ENCODE measurements around the gene RNASE13.
A peak's percentile ranks its signal among the peaks of the same experiment; 100 is the strongest.

RNASE13 gene

DNA sequence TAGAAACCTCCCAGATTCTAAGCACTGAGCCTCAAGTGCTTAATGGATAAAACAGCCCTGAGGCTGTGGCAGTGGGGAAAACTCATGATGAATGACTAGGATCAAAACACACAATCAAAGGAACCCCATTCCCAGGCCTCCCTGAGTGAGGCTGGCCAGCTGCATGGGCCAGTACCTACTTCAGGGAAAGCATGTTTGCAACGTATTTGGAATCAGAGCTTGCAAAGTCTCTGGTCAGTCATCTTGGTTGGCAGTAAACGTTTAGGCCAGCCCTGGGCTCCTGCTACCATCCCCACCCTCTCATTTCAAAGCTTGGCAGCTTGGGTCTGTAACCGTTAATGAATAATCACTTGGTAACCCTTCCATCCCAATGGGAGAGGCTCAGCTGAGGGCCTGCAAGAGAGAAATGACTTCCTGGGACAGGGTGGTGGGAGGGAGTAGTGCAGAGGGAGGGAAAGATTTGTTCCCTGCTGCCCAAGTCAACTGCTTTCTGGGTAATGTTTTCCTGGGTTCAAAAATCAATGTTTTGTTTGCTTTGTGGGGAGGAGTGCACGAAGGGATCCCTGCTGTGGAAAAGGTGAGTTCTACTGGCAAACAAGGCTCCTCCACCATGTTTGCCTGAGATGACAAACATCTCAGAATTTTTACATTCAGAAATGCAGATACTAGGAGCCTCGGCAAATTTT, 21.0 kb upstream of the RNASE13 start:
- TF ChIP-seq, protein P1, sequence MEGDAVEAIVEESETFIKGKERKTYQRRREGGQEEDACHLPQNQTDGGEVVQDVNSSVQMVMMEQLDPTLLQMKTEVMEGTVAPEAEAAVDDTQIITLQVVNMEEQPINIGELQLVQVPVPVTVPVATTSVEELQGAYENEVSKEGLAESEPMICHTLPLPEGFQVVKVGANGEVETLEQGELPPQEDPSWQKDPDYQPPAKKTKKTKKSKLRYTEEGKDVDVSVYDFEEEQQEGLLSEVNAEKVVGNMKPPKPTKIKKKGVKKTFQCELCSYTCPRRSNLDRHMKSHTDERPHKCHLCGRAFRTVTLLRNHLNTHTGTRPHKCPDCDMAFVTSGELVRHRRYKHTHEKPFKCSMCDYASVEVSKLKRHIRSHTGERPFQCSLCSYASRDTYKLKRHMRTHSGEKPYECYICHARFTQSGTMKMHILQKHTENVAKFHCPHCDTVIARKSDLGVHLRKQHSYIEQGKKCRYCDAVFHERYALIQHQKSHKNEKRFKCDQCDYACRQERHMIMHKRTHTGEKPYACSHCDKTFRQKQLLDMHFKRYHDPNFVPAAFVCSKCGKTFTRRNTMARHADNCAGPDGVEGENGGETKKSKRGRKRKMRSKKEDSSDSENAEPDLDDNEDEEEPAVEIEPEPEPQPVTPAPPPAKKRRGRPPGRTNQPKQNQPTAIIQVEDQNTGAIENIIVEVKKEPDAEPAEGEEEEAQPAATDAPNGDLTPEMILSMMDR (conservative IDR thresholded peaks at IDR 0.05; ENCODE audit: low read length), result no peak
- DNase-seq (ENCODE audit: low read depth), result no peak
- no peak overlapping the region for H3K4me3 ChIP-seq (ENCODE audit: low read length)

DNA sequence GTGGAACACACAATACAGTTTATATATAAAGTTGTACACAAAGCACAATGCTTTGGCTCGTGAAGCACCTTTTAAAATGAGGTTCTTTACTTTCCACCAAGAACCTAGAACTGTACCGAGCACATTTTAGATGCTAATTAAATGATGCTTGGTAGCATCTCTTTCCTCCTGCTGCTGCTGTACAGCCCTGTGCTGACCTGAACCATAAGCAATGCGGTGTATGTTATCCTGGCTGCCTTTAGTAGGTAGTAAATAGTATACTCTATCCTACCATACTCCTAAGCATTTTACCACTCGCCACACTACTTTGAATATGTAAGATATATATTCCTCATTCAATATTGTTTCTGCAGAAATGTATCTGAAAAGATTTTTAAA, 20.1 kb upstream of the RNASE13 start:
- TF ChIP-seq, protein P1 (conservative IDR thresholded peaks at IDR 0.05; ENCODE audit: low read length), result no peak
- DNase-seq (ENCODE audit: low read depth), result no peak
- no peak overlapping the region for H3K4me3 ChIP-seq (ENCODE audit: low read length)

DNA sequence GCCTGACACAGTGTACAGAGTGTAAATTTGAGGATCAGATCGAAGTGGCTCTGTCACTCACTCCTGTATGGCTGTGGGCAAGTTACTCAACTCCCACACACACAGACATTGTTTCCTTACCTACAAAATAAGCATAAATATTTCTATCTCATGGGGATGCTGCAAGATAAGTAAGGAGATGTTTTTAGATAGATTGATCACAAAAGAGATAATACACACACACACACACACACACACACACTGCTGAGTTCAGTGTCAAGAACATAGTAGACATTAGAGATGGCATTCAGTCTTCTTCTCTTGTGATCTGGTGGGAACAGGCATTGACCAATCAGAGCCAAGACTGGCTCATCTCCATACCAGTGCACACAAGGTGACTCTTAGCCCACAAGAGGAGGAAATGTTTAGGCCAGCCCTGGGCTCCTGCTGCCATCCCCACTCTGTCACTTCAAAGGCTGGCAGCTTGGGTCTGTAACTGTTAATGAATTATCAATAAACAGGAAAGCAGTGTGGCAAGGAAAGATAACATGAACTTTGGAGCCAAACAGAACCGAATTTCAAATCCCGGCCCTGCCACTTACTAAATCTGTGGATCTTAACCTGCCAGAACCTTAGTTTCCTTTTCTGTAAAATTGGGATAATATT, 19.6 kb upstream of the RNASE13 start:
- no peak for DNase-seq (ENCODE audit: low read depth)
- H3K4me3 ChIP-seq (ENCODE audit: low read length), result no peak overlapping the region
- TF ChIP-seq, protein P1 (conservative IDR thresholded peaks at IDR 0.05; ENCODE audit: low read length), result no peak

DNA sequence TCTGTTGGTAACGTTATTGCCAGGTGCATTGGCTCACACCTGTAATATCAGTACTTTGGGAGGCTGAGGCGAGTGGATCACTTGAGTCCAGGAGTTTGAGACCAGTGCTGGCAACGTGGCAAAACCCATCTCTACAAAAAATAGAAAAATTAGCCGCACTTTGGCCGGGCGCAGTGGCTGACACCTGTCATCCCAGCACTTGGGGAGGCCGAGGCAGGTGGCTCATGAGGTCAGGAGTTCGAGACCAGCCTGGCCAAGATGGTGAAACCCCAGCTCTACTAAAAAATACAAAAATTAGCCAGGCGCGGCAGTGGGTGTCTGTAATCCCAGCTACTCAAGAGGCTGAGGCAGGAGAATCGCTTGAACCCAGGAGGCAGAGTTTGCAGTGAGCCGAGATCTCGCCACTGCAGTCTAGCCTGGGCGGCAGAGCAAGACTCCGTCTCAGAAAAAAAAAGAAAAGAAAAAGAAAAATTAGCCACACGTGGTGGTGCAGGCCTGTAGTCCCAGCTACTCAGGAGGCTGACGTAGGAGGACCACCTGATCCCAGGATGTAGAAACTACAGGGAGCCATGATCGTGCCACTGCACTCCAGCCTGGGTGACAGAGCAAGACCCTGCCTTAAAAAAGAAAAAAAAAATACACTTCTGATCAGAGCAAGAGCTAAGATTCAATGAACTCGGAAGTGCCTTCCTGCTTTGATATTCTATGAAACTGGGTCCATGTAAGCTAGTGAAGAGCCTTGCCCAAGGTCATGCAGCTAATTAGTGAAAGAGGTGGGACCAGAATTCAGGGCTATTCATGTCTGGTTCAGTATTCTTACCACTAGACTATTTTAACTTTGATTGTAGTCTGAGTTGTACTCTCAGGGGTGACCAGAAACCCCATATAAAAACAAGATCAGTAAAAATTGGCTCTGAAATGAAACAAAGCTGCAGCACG, 18.8 kb upstream of the RNASE13 start:
- no peak overlapping the region for H3K4me3 ChIP-seq (ENCODE audit: low read length)
- no peak for DNase-seq (ENCODE audit: low read depth)
- TF ChIP-seq, protein P1 (conservative IDR thresholded peaks at IDR 0.05; ENCODE audit: low read length), result no peak

DNA sequence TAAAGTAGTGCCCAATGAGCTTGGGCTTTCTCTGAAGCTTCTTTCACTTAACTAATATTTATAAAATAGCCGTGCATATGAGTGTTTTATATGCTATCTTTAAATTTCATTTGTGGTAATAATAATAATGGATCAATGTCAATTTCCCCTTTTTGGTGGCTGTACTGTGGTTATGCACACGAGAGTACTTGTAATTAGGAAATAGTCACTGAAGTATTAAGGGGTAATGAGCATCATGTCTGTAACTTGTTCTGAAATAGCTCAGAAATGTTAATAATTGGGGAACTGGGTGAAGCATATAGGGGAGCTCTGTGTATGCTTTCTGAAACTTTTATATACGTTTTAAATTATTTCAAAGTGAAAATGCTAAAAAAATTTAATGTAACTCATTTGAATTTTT, 16.0 kb upstream of the RNASE13 start:
- DNase-seq (ENCODE audit: low read depth), result no peak
- TF ChIP-seq, protein P1 (conservative IDR thresholded peaks at IDR 0.05; ENCODE audit: low read length), result no peak
- no peak overlapping the region for H3K4me3 ChIP-seq (ENCODE audit: low read length)

DNA sequence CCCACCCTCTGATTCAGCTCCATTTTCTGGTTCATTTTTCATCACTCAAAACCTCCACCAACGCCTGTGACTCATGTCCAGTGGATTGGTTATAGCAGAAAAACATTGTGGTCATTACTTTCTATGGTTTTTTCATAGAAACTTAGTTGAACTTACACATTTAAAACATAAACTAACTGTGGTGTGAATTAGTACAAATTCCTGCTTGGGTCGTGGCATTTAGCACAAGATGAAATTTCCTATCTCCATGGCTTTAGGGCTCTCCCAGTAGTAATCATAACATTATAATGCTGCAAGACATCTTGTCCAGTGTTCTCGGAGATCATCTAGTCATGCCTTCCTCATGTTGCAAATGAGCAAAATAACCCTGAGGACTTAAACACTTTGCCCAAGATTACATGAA, 14.7 kb upstream of the RNASE13 start:
- TF ChIP-seq, protein P1 (conservative IDR thresholded peaks at IDR 0.05; ENCODE audit: low read length), result no peak
- no peak overlapping the region for H3K4me3 ChIP-seq (ENCODE audit: low read length)
- peak; percentile 67 for DNase-seq (ENCODE audit: low read depth)

Measured in AG10803 (cell line).